Epithelial cell of proximal tubule (primary cell): ENCODE results near the gene SLC4A4. TPM values are rescaled to one million over a fixed set of nuclear protein-coding genes. Genes with fewer than 3 reads are reported as not detected.

ENCODE experiments used
- DNase-seq: peaks from one replicate; pipeline ENCODE4 v3.0.0-alpha.2; 2011; ENCODE audit warnings: low read depth
- H3K4me3 ChIP-seq: 2 replicates; pipeline ENCODE4 v1.5.1; 2011; ENCODE audit warnings: low read depth, mild to moderate bottlenecking, low read length
- total RNA-seq: library from RNA; depleted of rRNA; stranded (reverse); fragments of >200 nt; gene quantifications from 2 replicates; pipeline ENCODE4 v1.2.3, GENCODE V29; 2015
- TF ChIP-seq, protein P1 (sequence below): conservative IDR thresholded peaks from 2 replicates; pipeline ENCODE4 v1.5.1; 2012; ENCODE audit warnings: low read depth, mild to moderate bottlenecking, low read length

The SLC4A4 gene
- total RNA-seq, 1 donor from 2014 or later, result 5.6 TPM

DNA sequence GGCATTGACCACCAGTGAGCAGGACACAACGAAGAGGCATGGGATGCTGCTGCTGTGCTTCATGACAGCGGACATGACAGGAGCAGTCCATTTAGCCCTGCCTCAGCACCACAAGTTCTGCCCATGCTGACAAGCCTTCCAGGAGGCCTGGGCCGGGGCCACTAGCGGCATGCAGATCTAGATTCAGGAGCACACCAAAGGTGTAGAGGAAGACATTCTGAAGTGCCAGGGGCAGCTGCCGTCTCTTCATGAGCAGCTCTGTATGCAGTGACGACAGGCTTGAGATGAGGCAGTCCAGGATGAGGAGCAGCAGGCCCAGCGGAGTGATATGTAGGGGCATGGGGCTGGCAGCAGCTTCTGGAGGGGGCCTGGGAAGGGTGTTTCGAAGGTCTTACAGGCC lies 38.5 kb upstream of the SLC4A4 start:
- no peak overlapping the region for H3K4me3 ChIP-seq
- DNase-seq, result no peak
- TF ChIP-seq, protein P1, sequence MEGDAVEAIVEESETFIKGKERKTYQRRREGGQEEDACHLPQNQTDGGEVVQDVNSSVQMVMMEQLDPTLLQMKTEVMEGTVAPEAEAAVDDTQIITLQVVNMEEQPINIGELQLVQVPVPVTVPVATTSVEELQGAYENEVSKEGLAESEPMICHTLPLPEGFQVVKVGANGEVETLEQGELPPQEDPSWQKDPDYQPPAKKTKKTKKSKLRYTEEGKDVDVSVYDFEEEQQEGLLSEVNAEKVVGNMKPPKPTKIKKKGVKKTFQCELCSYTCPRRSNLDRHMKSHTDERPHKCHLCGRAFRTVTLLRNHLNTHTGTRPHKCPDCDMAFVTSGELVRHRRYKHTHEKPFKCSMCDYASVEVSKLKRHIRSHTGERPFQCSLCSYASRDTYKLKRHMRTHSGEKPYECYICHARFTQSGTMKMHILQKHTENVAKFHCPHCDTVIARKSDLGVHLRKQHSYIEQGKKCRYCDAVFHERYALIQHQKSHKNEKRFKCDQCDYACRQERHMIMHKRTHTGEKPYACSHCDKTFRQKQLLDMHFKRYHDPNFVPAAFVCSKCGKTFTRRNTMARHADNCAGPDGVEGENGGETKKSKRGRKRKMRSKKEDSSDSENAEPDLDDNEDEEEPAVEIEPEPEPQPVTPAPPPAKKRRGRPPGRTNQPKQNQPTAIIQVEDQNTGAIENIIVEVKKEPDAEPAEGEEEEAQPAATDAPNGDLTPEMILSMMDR, result no peak

DNA sequence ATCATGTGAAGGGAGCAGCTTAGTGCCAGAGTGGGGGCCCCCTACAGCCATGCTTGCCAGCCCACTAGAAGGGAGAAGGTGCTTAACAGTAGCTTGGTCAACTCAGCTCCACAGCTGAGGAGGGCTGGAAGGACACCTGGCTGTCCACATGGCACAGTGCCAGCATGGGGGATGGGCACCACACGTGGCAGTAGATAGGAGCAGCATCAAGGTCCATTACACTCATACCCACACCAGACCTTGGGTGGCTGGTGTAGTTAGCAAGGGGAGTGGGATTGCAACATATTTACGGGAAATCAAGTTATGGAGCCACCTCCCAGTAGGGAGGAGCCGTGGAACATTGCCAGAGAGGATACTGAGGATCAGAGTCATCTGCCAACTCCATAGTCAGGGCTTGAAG lies 37.9 kb upstream of the SLC4A4 start:
- peak; percentile 16 for DNase-seq
- no peak overlapping the region for H3K4me3 ChIP-seq
- TF ChIP-seq, protein P1, result no peak

DNA sequence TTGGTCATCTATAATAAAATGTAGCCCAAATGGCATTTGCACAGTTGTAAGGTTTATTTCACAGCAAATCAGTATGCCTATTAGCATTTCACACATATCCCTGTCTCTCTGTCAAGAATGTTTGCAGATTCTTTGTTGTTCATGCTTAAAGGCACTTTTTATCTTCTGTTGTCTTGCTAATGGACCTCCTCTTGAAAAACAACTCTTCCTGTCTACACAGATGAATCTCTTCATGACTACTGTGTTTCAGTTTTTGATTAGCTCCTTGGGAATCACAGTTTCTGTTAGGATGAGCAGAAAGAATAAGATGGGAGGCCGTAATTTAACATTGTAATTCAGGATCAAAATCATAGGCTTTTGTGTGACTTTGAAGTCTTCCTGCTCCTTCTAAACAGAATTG lies 35.5 kb upstream of the SLC4A4 start:
- DNase-seq, result no peak
- H3K4me3 ChIP-seq, result no peak overlapping the region
- TF ChIP-seq, protein P1, result no peak

DNA sequence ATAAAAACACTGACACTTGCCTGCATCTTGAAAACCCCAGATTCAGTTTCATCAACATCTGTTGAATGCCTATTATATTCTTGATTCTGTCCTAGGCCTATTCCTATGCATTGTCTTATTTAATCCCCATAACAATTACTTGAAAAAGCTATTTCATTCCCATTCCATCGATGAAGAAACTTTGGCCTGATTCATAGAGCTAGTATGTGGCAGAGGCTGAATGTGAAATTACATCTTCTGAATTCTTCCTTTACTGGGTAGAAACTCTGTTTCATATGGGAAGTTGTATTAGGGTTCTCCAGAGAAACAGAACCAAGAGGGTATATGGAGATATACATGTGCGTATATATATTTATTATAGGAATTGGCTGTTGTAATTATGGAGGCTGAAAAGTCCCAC lies 35.0 kb upstream of the SLC4A4 start:
- H3K4me3 ChIP-seq, result no peak overlapping the region
- TF ChIP-seq, protein P1, result no peak
- DNase-seq, result peak; percentile 20

DNA sequence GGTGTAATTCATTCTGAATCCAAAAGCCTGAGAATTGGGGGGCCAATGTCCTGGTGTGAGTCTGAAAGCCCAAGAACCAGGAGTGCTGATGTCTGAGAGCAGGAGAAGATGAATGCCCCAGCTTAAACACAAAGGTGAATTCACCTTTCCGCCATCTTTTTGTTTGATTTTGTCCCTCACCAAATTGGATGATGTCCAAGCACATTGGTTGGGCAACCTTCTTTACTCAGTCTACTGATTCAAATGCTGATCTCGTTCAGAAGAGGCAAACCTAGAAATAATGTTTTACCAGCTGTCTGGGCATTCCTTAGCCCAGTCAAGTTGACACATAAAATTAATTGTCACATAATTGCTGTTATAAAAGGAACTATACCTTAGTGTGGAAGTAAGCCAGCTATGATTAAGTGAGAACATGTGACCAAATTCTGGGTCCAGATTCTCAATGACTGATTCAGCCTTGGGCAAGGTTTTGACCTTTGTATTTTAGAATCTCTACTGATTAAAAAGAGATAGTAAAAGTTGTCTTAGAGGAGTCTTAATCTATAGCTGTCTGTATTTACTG lies 34.5 kb upstream of the SLC4A4 start:
- DNase-seq, result peak; percentile 31
- TF ChIP-seq, protein P1, result no peak
- no peak overlapping the region for H3K4me3 ChIP-seq

DNA sequence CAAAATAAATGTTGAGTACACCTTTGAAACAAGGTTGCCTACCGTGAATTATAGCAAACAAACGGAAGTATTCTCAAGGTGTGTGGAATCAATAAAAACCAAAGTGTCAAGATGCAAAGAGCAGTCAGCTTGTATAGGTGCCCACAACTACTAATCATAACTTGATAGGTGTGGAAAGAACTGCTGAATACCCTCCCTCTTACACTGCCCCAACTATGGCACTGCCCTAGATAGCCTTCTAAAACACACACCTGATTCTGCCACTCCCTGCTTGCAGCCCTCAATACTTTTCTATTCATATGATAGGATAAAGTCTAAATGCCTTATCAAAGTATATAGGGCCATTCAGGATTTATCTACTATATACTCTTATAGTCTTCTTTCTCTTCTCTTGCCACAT lies 31.1 kb upstream of the SLC4A4 start:
- no peak overlapping the region for H3K4me3 ChIP-seq
- DNase-seq, result no peak
- TF ChIP-seq, protein P1, result no peak

DNA sequence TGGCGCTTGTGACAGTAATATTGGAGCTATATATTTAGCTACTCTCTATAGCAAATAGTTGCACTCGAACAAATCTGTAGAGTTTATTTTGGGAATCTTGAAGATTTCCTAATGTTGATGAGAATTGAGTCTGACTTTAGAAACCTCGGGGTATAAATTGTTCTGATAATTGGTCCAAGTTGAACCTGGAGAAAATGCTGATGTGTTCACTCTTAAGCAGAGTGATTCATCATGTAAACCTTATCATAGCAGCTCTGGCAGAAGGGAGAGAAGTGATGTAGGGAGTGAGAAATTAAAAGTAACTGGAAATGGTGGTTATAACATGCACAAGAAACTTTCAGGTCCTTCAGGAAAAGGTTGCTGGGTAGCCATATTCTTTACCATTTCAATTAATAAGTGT lies 16.4 kb upstream of the SLC4A4 start:
- no peak overlapping the region for H3K4me3 ChIP-seq
- no peak for DNase-seq
- TF ChIP-seq, protein P1, result no peak
